ENCODE measurements around the gene IER5.

IER5 gene

GRCh38 chr1:181134543-181135436 lies 46.3 kb downstream of the IER5 start:
- DNase-seq (ENCODE audit: low read depth in 2 of 2), result no peak

- DNase-seq (ENCODE audit: low read depth in 2 of 2), result no peak
Observed at GRCh38 chr1:181135437-181135731, 46.9 kb downstream of the IER5 start.

GRCh38 chr1:181135815-181136737 lies 47.6 kb downstream of the IER5 start:
- no peak for DNase-seq (ENCODE audit: low read depth in 2 of 2)

- no peak for DNase-seq (ENCODE audit: low read depth in 2 of 2)
Observed at GRCh38 chr1:181136738-181137122, 48.2 kb downstream of the IER5 start.

GRCh38 chr1:181137217-181137743 lies 48.8 kb downstream of the IER5 start:
- DNase-seq (ENCODE audit: low read depth in 2 of 2), result no peak

GRCh38 chr1:181139631-181140061 lies 51.1 kb downstream of the IER5 start:
- DNase-seq (ENCODE audit: low read depth in 2 of 2), result no peak

- DNase-seq (ENCODE audit: low read depth in 2 of 2), result no peak
Observed at GRCh38 chr1:181140398-181140797, 51.9 kb downstream of the IER5 start.

GRCh38 chr1:181140891-181141290 lies 52.4 kb downstream of the IER5 start:
- DNase-seq (ENCODE audit: low read depth in 2 of 2), result no peak

- DNase-seq (ENCODE audit: low read depth in 2 of 2), result peak in 1 of 2 donors; percentile 38
Observed at GRCh38 chr1:181141431-181141910, 53.0 kb downstream of the IER5 start.

All from stimulated activated CD4-positive, alpha-beta T cell treated with anti-CD3 and anti-CD28 coated beads, Interleukin-1b, Interleukin-23, amount 100 ng/mL, for 1 hour (primary cell).